IPS-NIHi11 (cell line): ENCODE results near the gene DISC1.
"Not testable (repeated sequence)": the region's sequence is repeated elsewhere in the genome, so short reads cannot be mapped to it uniquely, and the experiment has no call there.

Experiments
- DNase-seq: peaks from one replicate; pipeline ENCODE4 v3.0.0; 2012; ENCODE audit warnings: mixed read lengths, low spot score

DISC1 gene

GRCh38 chr1:231669864-231670621 lies 43.5 kb downstream of the DISC1 start:
- not testable (repeated sequence) for DNase-seq

- DNase-seq = no peak
Measured at GRCh38 chr1:231670755-231671154, 44.2 kb downstream of the DISC1 start.

- no peak for DNase-seq
Measured at GRCh38 chr1:231674575-231674974, 48.0 kb downstream of the DISC1 start.

DNA sequence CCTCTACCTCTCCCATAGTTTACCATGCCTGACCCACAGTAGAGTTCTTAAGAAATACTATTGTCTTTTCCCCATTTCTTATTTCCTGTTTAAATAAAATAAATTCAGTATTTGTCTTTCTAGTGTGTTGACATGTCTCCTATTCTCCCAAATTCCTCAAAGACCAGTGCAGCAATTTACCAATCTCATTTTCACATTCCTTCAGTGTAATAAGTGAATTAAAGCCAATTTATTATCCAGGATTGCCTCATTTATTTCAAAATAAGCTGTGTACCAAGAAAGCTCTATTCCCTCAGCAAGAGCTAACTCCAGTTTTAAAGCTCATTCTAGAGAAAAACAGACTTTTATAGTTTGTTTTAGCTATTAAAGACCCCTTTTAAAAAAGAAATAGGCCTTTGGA lies 49.9 kb downstream of the DISC1 start:
- no peak for DNase-seq

DNA sequence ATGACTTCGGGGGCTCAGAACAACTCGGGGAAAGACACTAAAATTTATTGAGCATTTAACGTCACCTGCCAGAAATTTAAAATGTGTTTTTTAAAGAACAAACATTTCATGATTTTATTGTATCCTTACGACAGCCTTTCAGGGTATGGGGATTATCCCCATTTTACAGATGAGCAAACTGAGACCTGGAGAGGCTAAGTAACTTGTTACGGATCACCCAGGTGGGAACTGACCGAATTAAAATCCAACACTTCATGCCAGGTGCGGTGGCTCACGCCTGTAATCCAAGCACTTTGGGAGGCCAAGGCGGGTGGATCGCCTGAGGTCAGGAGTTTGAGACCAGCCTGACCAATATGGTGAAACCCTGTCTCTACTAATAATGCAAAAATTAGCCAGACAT lies 50.9 kb downstream of the DISC1 start:
- DNase-seq = no peak

DNA sequence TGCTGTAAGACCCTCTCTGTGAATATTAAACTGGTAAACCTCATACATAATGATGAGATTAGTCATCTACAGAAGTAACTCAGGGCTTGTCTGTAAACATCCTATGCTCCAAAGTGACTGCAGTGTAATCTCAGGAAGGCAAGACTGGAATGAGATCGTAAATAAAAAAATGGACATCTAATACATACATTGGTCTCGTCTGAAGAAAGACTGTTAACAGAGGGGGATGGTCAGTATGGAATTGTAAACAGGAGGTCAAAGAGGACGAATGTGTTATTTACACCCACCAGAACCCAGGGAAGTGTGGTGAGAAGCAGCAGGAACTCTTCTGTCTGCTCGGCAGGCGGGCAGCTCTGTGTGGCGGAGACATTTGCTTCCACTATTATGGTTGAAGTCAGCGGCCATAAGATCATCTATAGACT lies 51.4 kb downstream of the DISC1 start:
- no peak for DNase-seq

- no peak for DNase-seq
Measured at GRCh38 chr1:231679109-231679508, 52.5 kb downstream of the DISC1 start.

- DNase-seq = no peak
Measured at GRCh38 chr1:231681006-231681405, 54.4 kb downstream of the DISC1 start.

DNA sequence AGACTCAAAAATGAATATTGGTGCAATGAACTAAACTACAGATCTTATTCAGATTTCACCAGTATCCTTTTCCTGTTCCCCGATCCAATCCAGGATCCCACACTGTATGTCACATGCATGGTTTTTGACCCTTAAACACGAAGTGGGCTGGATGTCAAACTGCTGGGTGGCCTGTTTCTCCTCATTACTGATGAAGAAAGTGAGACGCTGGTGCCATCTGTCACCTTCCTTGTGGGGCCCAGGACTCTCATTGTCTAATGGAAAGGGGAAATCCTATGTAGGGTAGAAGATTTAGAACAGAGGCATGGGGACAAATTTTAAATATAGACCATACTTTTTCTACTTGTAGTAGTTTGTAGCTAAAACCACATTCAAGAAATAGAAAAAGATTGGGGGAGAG lies 56.2 kb downstream of the DISC1 start:
- DNase-seq = no peak

- DNase-seq = no peak
Measured at GRCh38 chr1:231683439-231684165, 57.0 kb downstream of the DISC1 start.

DNA sequence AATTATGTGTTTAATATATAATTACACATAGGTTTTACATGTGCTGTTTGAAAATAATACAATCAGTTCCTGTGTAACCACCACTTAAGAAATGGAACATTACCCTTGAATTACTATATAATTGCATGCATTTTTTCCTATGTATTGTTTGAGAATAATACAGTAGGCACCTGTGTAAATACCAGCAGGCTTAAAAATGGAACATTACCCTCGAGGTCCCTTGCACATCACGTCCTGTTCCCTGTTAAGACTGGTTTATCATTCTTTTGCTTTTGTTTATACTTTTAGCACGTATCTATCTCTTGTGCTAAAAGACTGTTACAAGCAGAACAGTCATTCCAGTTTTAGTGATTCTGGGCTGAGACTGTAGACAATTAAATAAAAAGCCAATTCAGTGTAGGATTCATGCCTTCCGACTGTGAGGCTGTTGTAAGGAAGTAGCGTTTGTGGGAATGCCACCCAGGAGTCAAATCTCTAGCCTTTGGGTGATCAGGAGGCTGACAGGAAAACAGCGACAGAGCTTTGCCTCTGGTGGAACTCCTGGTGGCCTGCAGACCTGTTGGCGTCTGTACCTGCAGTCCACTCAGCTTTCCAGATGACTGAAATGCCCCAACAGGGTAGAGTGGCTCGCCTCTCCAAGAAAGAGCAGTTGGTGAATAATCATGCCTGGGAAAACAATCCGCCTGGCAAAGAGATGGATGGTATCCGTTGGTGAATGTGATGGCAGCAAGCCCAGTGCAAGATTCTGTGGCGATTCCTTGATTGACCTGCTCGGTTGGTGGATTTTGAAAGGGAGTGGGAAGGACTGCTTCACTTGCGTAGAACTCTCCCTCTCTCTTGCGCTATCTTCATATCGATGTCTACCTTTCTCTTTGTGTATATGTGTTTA lies 58.0 kb downstream of the DISC1 start:
- no peak for DNase-seq

- DNase-seq = no peak
Measured at GRCh38 chr1:231686384-231686783, 59.8 kb downstream of the DISC1 start.

GRCh38 chr1:231688989-231689388 lies 62.4 kb downstream of the DISC1 start:
- no peak for DNase-seq

DNA sequence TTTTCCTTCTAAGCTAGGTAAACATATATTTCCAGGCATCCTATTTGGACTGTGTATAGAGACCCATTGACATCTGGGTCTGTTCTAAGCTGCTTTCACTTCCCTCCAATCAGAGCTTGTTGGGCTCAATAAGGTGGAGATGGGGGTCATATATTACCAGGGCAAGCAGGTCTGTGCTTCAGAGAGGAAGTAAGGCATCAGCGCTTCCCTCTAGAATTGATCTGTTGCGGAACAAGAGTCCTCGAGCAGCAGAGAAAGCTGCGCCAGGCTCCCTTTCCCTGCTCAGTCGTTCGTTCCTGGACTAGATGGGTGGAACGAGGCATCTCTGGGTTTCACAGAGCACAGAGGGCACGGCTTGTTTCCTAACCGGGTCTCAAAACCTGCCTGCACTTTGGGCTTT lies 63.5 kb downstream of the DISC1 start:
- DNase-seq = no peak

DNA sequence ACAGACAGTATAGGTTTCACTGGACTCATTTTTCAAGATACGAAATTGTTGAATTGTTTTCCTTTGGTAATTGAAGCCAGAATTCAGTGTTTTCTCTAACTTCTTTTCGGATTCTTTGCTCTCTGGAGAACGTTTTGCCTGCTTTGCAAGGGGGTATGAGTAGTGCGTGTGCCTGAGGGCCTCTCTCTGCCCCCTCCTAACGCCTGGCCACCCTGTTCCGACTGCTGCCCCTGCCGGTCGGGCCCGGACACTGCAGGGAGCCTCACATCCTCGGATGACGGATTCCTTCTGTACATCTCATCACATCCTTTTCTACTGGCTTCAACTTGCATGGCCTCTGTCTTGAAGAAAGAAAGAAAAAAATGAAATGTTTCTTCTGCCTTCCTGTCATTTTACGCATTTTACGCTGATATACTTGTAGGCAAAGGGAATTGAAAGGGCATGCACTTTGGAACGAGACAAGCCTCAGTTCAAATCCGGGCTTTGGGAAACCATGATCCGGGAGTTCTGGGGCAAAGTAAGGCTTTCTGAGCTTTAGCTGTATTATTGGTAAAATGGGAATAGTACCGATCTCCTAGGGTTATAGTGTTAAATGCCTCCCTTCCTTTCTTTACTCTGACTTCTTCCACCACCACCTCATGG lies 65.1 kb downstream of the DISC1 start:
- peak; percentile 84 for DNase-seq

DNA sequence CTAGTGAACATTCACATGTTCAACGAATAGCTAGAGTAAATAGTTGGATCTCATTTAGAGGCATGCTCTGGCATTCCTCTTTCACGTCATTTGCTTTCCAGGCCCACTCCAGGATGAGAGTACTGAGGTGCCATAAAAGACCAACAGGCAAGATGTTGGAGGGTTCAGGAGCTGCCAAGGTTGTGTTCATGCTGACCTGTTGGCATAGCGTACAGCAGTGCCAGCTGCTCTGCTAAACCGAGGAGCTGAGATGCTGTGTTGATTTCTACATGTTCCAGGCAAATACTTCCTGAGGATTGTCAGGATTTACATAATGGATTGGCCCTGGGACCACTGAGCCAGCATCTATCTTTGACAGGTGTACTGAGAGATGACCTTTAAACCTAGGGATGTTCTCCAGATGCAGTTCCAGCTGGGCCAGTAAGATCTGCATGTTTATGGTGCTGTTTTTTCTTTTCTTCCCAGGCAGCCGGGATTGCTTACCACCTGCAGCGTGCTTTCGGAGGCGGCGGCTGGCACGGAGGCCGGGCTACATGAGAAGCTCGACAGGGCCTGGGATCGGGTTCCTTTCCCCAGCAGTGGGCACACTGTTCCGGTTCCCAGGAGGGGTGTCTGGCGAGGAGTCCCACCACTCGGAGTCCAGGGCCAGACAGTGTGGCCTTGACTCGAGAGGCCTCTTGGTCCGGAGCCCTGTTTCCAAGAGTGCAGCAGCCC lies 66.9 kb downstream of the DISC1 start:
- DNase-seq = no peak

DNA sequence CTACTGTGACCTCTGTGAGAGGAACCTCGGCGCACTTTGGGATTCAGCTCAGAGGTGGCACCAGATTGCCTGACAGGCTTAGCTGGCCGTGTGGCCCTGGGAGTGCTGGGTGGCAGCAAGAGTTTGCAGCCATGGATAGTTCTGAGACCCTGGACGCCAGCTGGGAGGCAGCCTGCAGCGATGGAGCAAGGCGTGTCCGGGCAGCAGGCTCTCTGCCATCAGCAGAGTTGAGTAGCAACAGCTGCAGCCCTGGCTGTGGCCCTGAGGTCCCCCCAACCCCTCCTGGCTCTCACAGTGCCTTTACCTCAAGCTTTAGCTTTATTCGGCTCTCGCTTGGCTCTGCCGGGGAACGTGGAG lies 67.5 kb downstream of the DISC1 start:
- DNase-seq = no peak

- DNase-seq = no peak
Measured at GRCh38 chr1:231694465-231695077, 68.0 kb downstream of the DISC1 start.

- DNase-seq = no peak
Measured at GRCh38 chr1:231695439-231696255, 69.1 kb downstream of the DISC1 start.

DNA sequence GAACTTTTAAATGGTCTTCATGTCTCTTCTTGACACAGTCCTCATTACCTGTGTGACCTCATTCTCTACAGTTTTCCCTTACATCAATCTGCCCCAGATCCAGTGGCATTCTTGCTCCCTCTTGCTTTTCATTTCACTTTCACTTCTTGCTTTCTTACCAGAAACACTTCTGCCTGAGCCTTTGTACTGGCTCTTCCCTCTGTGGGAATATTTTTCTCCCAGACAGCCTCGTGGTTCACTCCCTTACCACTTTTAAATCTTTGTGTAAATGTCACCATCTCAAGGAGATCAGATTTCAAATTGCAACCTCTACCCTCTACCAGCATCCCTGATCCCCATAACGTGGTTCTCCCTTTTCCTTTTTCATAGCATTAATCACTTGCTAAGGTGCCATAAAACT lies 73.2 kb downstream of the DISC1 start:
- no peak for DNase-seq
